GM12872 (cell line): ENCODE data around the gene SNAP23.

Experiments used
- TF ChIP-seq, protein P1 (sequence below): IDR thresholded peaks from 3 replicates; pipeline ENCODE4 v1.5.1; 2011; ENCODE audit warnings: low read depth, mild to moderate bottlenecking, low read length, moderate library complexity; ENCODE audit not compliant: insufficient read depth

The SNAP23 gene

GRCh38 chr15:42577514-42578031 lies 82.1 kb downstream of the SNAP23 start:
- TF ChIP-seq, protein P1, sequence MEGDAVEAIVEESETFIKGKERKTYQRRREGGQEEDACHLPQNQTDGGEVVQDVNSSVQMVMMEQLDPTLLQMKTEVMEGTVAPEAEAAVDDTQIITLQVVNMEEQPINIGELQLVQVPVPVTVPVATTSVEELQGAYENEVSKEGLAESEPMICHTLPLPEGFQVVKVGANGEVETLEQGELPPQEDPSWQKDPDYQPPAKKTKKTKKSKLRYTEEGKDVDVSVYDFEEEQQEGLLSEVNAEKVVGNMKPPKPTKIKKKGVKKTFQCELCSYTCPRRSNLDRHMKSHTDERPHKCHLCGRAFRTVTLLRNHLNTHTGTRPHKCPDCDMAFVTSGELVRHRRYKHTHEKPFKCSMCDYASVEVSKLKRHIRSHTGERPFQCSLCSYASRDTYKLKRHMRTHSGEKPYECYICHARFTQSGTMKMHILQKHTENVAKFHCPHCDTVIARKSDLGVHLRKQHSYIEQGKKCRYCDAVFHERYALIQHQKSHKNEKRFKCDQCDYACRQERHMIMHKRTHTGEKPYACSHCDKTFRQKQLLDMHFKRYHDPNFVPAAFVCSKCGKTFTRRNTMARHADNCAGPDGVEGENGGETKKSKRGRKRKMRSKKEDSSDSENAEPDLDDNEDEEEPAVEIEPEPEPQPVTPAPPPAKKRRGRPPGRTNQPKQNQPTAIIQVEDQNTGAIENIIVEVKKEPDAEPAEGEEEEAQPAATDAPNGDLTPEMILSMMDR: no peak

DNA sequence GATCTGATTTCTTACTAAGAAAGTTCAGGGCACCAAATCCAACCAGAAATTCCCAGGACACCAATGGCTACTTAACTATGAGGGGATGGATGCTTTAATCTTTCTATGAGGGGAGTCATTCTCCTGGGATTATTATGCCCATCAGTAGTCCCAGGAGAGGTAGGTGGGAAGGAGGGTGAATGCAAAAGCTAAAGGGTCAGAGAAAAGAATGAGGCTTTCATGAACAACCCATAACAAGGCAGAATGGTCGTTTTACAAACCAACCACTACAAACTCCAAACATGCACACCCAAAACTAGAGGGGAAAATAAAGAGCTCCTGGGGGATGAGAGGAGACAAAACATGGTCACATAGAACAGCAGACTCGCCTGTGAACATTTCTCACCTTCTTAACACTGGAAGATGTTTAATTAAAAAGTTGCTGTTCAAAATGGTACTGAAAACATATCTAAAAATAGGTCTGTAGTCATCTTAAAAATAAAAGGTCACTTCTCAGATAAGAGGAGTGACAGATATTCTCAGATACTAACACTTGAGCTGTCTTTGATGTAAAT lies 83.6 kb downstream of the SNAP23 start:
- TF ChIP-seq, protein P1: no peak

- TF ChIP-seq, protein P1: 0 out of 3 replicates have a peak, but pooled peaks have one; percentile 9
Observed at GRCh38 chr15:42581272-42581730, 85.9 kb downstream of the SNAP23 start.
